Thyroid gland (tissue), 4 donors: ENCODE results near the gene ACAT2.

Experiments
- POLR2A ChIP-seq, 2 donors: fragments of 450-650 bp; IDR thresholded peaks; one replicate each; pipeline ENCODE4 v1.6.1; 2017; ENCODE audit warnings: antibody characterized with exemption in 2 of 2, mild to moderate bottlenecking in 2 of 2, moderate library complexity in 1 of 2
- TF ChIP-seq, protein P1 (sequence below), 6 experiments: fragments of 200-600 bp in 3 of 6; fragments of 450-650 bp in 3 of 6; sonication (generic) in 3 of 6; IDR thresholded peaks; one replicate each; pipeline ENCODE4 v1.5.1; 2016 to 2019; ENCODE audit warnings: antibody characterized with exemption in 6 of 6, mild to moderate bottlenecking in 2 of 6, inconsistent platforms in 1 of 6, moderate library complexity in 1 of 6

- TF ChIP-seq, protein P1, sequence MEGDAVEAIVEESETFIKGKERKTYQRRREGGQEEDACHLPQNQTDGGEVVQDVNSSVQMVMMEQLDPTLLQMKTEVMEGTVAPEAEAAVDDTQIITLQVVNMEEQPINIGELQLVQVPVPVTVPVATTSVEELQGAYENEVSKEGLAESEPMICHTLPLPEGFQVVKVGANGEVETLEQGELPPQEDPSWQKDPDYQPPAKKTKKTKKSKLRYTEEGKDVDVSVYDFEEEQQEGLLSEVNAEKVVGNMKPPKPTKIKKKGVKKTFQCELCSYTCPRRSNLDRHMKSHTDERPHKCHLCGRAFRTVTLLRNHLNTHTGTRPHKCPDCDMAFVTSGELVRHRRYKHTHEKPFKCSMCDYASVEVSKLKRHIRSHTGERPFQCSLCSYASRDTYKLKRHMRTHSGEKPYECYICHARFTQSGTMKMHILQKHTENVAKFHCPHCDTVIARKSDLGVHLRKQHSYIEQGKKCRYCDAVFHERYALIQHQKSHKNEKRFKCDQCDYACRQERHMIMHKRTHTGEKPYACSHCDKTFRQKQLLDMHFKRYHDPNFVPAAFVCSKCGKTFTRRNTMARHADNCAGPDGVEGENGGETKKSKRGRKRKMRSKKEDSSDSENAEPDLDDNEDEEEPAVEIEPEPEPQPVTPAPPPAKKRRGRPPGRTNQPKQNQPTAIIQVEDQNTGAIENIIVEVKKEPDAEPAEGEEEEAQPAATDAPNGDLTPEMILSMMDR (IDR thresholded peaks at IDR 0.05), result no peak
- no peak for TF ChIP-seq POLR2A (IDR thresholded peaks at IDR 0.05)
Measured at GRCh38 chr6:159739341-159739740, 22.5 kb upstream of the ACAT2 start.
